HG02588 (cell line): ENCODE measurements around the gene LMNB1.
"Not testable (repeated sequence)": the region's sequence is repeated elsewhere in the genome, so short reads cannot be mapped to it uniquely, and the experiment has no call there.

Experiments
- ATAC-seq: cut with Tn5 transposase; IDR thresholded peaks from one replicate; pipeline ENCODE4 v1.9.1; 2021; ENCODE audit warnings: mild to moderate bottlenecking, moderate library complexity; ENCODE audit not compliant: unreplicated experiment

LMNB1 gene

GRCh38 chr5:126818736-126819135 is 41.8 kb downstream of the LMNB1 start:
- no peak for ATAC-seq

- no peak for ATAC-seq
Observed at GRCh38 chr5:126819253-126819652, 42.3 kb downstream of the LMNB1 start.

GRCh38 chr5:126826619-126827215 is 49.8 kb downstream of the LMNB1 start:
- ATAC-seq, result no peak

GRCh38 chr5:126829098-126829497 is 52.2 kb downstream of the LMNB1 start:
- no peak for ATAC-seq

- ATAC-seq, result no peak
Observed at GRCh38 chr5:126830061-126830460, 53.1 kb downstream of the LMNB1 start.

GRCh38 chr5:126831156-126831555 is 54.2 kb downstream of the LMNB1 start:
- ATAC-seq, result no peak

GRCh38 chr5:126836778-126837177 is 59.8 kb downstream of the LMNB1 start:
- no peak for ATAC-seq

GRCh38 chr5:126837242-126837641 is 60.3 kb downstream of the LMNB1 start:
- ATAC-seq, result no peak

GRCh38 chr5:126837906-126838539 is 61.1 kb downstream of the LMNB1 start:
- no peak for ATAC-seq

GRCh38 chr5:126839407-126839806 is 62.5 kb downstream of the LMNB1 start:
- not testable (repeated sequence) for ATAC-seq

GRCh38 chr5:126843375-126843774 is 66.4 kb downstream of the LMNB1 start:
- ATAC-seq, result not testable (repeated sequence)

GRCh38 chr5:126845470-126846070 is 68.6 kb downstream of the LMNB1 start:
- ATAC-seq, result peak; percentile 90

- ATAC-seq, result no peak
Observed at GRCh38 chr5:126846344-126846743, 69.4 kb downstream of the LMNB1 start.

- ATAC-seq, result no peak
Observed at GRCh38 chr5:126846744-126847455, 70.0 kb downstream of the LMNB1 start.

GRCh38 chr5:126847456-126847820 is 70.5 kb downstream of the LMNB1 start:
- ATAC-seq, result no peak

- ATAC-seq, result no peak
Observed at GRCh38 chr5:126847826-126848251, 70.9 kb downstream of the LMNB1 start.

GRCh38 chr5:126848253-126848652 is 71.3 kb downstream of the LMNB1 start:
- ATAC-seq, result no peak

GRCh38 chr5:126849101-126849678 is 72.3 kb downstream of the LMNB1 start:
- ATAC-seq, result no peak

- ATAC-seq, result no peak
Observed at GRCh38 chr5:126851501-126852011, 74.6 kb downstream of the LMNB1 start.

- ATAC-seq, result peak; percentile 85
Observed at GRCh38 chr5:126852091-126852571, 75.2 kb downstream of the LMNB1 start.

- ATAC-seq, result no peak
Observed at GRCh38 chr5:126852841-126853271, 75.9 kb downstream of the LMNB1 start.
